LNCAP (cell line): Measurements from ENCODE around the gene CARS1.

Experiments
- TF ChIP-seq, protein P1 (sequence below): fragments of 450-650 bp; IDR thresholded peaks from 2 replicates; pipeline ENCODE4 v1.5.1; 2017; ENCODE audit warnings: mild to moderate bottlenecking

CARS1 gene

DNA sequence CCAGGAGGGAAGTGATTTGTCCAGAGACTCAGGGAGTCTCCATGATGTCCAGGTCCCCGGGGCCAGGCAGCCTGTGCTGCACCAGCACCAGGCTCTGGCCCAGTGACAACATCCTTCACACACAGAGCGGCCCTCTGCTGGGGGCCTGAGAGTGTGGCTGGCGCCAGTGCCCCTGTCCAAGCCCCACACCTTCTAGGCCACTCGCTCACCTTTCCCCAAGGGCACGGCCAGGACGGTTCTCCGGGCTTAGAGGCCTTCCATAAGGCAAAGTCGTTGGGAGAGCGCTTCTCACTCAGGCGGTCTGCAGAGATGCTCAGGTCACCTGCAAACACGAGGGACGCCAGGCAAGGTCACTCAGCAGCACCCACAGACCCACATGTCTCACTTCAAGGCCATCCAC is 37.2 kb downstream of the CARS1 start:
- TF ChIP-seq, protein P1, sequence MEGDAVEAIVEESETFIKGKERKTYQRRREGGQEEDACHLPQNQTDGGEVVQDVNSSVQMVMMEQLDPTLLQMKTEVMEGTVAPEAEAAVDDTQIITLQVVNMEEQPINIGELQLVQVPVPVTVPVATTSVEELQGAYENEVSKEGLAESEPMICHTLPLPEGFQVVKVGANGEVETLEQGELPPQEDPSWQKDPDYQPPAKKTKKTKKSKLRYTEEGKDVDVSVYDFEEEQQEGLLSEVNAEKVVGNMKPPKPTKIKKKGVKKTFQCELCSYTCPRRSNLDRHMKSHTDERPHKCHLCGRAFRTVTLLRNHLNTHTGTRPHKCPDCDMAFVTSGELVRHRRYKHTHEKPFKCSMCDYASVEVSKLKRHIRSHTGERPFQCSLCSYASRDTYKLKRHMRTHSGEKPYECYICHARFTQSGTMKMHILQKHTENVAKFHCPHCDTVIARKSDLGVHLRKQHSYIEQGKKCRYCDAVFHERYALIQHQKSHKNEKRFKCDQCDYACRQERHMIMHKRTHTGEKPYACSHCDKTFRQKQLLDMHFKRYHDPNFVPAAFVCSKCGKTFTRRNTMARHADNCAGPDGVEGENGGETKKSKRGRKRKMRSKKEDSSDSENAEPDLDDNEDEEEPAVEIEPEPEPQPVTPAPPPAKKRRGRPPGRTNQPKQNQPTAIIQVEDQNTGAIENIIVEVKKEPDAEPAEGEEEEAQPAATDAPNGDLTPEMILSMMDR, result no peak

DNA sequence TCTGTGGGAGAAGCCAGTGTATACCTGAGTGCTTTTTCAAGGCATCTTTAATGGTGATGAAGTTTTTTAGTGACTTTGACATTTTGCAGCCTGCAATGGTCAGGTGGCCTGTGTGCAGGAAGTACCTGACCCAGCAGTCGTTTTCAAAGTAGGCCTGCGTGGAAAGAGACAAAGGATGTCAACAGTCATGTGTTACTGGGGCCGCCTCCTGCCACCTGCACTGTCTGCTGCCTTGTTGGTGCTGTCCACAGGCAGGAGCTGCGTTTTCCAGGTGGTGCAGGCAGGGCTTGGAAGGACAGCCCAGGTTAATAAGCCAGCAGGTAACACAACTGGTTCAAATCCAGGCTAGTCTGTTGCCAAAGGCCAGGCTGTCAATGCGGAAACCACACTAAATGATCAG is 38.6 kb downstream of the CARS1 start:
- TF ChIP-seq, protein P1, result no peak

- TF ChIP-seq, protein P1, result no peak
Observed at GRCh38 chr11:3016861-3017260, 40.4 kb downstream of the CARS1 start.

- TF ChIP-seq, protein P1, result no peak
Observed at GRCh38 chr11:3015796-3016195, 41.4 kb downstream of the CARS1 start.

DNA sequence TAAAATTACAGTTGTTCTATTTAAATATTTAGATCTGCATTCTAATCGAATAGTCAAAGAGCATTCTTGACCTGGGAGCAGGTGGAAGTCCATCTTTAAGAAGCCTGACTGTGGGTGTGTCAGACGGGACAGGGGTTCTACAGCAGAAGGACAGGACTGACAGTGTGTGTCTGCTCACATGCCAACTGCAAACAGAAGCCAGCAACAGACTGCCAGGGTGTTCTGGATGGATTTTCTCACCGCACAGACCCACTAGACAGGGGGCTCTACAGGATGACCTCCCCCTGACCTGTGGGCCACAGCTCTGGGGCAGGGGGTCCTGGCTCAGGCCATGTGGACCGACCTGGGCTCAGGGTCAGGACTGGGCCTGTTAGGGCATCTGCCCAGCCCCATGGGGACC is 42.3 kb downstream of the CARS1 start:
- TF ChIP-seq, protein P1, result no peak

- TF ChIP-seq, protein P1, result no peak
Observed at GRCh38 chr11:3014057-3014938, 42.9 kb downstream of the CARS1 start.

- TF ChIP-seq, protein P1, result no peak
Observed at GRCh38 chr11:3011891-3012885, 45.0 kb downstream of the CARS1 start.
